ENCODE measurements around the gene GPX7. TPM values are rescaled to one million over a fixed set of nuclear protein-coding genes. Genes with fewer than 3 reads are reported as not detected.

The GPX7 gene
- total RNA-seq, 1 donor = 73.5 TPM

GRCh38 chr1:52634111-52634510 is 31.9 kb downstream of the GPX7 start:
- Histone ChIP-seq H3K79me2 (ENCODE audit: insufficient read depth, low read length) (no peaks in the 10 kb centered on the region), H3K27ac (ENCODE audit: low read depth, low read length) (no peak overlapping the region), H3K27me3 (ENCODE audit: insufficient read depth, low read length) (peaks cover 38% of the 10 kb centered on the region), H3K4me3 (ENCODE audit: insufficient read depth, low read length) (no peak overlapping the region), H3K4me1 (ENCODE audit: insufficient read depth, low read length) (no peaks in the 10 kb centered on the region), H3K36me3 (ENCODE audit: insufficient read depth, low read length) (no peaks in the 10 kb centered on the region), H3K9me3 (ENCODE audit: low read depth, low read length) (no peaks in the 10 kb centered on the region), H2AFZ (ENCODE audit: low read length) (no peak overlapping the region), H4K20me1 (ENCODE audit: insufficient read depth, low read length) (no peaks in the 10 kb centered on the region), H3K4me2 (ENCODE audit: insufficient read depth, low read length) (no peak overlapping the region)
- TF ChIP-seq CTCF (IDR thresholded peaks at IDR 0.05; ENCODE audit: extremely low read depth, low read depth, low read length) = no peak
- DNase-seq (ENCODE audit: insufficient read length, low spot score, missing footprints) = no peak

DNA sequence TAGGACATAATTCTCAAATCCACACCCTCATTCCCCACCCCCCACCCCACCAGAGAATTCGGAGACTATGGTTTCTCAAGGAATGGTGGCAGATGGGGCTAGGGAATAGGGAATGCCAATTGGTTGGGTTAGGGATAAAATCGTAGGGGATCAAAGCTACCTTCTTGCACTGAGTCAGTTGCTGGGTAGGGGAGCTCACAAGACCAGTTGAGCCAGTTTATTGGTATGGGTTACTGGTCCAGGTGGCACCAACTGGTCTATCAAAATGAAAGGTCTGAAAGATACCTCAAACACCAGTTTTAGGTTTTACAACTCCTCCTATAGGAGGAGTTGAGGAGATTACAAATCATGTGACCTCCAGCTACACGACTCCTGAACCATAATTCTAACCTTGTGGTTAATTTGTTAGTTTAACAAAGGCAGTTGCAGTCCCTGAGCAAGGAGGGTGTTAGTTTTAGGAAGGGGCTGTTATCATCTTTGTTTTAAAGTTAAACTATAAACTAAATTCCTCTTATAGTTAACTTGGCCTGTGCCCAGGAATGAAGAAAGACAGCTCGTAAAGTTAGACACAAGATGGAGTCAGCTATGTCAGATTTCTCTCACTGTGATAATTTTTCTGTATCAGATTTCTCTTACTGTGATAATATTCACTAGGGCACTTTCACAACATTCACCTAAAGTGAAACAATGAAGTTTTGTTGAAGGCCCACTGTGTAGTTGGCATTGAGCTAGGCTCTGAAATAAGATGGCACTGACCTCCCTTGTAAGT is 33.3 kb downstream of the GPX7 start:
- Histone ChIP-seq H3K4me3 (ENCODE audit: insufficient read depth, low read length) (no peak overlapping the region), H3K27ac (ENCODE audit: low read depth, low read length) (no peak overlapping the region), H3K27me3 (ENCODE audit: insufficient read depth, low read length) (peaks cover 38% of the 10 kb centered on the region), H3K36me3 (ENCODE audit: insufficient read depth, low read length) (no peaks in the 10 kb centered on the region), H3K4me2 (ENCODE audit: insufficient read depth, low read length) (no peak overlapping the region), H3K4me1 (ENCODE audit: insufficient read depth, low read length) (no peaks in the 10 kb centered on the region), H2AFZ (ENCODE audit: low read length) (no peak overlapping the region), H3K79me2 (ENCODE audit: insufficient read depth, low read length) (no peaks in the 10 kb centered on the region), H3K9me3 (ENCODE audit: low read depth, low read length) (no peaks in the 10 kb centered on the region), H4K20me1 (ENCODE audit: insufficient read depth, low read length) (no peaks in the 10 kb centered on the region)
- no peak for TF ChIP-seq CTCF (IDR thresholded peaks at IDR 0.05; ENCODE audit: extremely low read depth, low read depth, low read length)
- no peak for DNase-seq (ENCODE audit: insufficient read length, low spot score, missing footprints)

GRCh38 chr1:52636721-52637695 is 34.8 kb downstream of the GPX7 start:
- Histone ChIP-seq H3K9me3 (ENCODE audit: low read depth, low read length) (no peaks in the 10 kb centered on the region), H3K36me3 (ENCODE audit: insufficient read depth, low read length) (no peaks in the 10 kb centered on the region), H3K4me1 (ENCODE audit: insufficient read depth, low read length) (no peaks in the 10 kb centered on the region), H3K4me3 (ENCODE audit: insufficient read depth, low read length) (no peak overlapping the region), H3K4me2 (ENCODE audit: insufficient read depth, low read length) (no peak overlapping the region), H4K20me1 (ENCODE audit: insufficient read depth, low read length) (no peaks in the 10 kb centered on the region), H3K27me3 (ENCODE audit: insufficient read depth, low read length) (peaks cover 30% of the 10 kb centered on the region), H3K27ac (ENCODE audit: low read depth, low read length) (no peak overlapping the region), H2AFZ (ENCODE audit: low read length) (no peak overlapping the region), H3K79me2 (ENCODE audit: insufficient read depth, low read length) (no peaks in the 10 kb centered on the region)
- TF ChIP-seq CTCF (IDR thresholded peaks at IDR 0.05; ENCODE audit: extremely low read depth, low read depth, low read length) = no peak
- DNase-seq (ENCODE audit: insufficient read length, low spot score, missing footprints) = no peak

- H3K27me3 ChIP-seq (ENCODE audit: insufficient read depth, low read length) = peaks cover 21% of the 10 kb centered on the region
- TF ChIP-seq CTCF (IDR thresholded peaks at IDR 0.05; ENCODE audit: extremely low read depth, low read depth, low read length) = no peak
- H3K4me1 ChIP-seq (ENCODE audit: insufficient read depth, low read length) = no peaks in the 10 kb centered on the region
- no peak overlapping the region for H2AFZ ChIP-seq (ENCODE audit: low read length)
- H3K4me2 ChIP-seq (ENCODE audit: insufficient read depth, low read length) = no peak overlapping the region
- H3K79me2 ChIP-seq (ENCODE audit: insufficient read depth, low read length) = no peaks in the 10 kb centered on the region
- no peak for DNase-seq (ENCODE audit: insufficient read length, low spot score, missing footprints)
- no peak overlapping the region for H3K27ac ChIP-seq (ENCODE audit: low read depth, low read length)
- H4K20me1 ChIP-seq (ENCODE audit: insufficient read depth, low read length) = no peaks in the 10 kb centered on the region
- no peaks in the 10 kb centered on the region for H3K36me3 ChIP-seq (ENCODE audit: insufficient read depth, low read length)
- H3K4me3 ChIP-seq (ENCODE audit: insufficient read depth, low read length) = no peak overlapping the region
- H3K9me3 ChIP-seq (ENCODE audit: low read depth, low read length) = no peaks in the 10 kb centered on the region
These were observed 35.8 kb downstream of the GPX7 start for GRCh38 chr1:52637946-52638345.

Data from osteoblast (primary cell).